NCI-H526 treated with DMSO at 0.1 percent for 48 hours (cell line): ENCODE measurements around the gene SLC1A2.

ENCODE experiments used
- DNase-seq: peaks from one replicate; lab custom pipeline; 2025; lab: John Stamatoyannopoulos, UW

The SLC1A2 gene

DNA sequence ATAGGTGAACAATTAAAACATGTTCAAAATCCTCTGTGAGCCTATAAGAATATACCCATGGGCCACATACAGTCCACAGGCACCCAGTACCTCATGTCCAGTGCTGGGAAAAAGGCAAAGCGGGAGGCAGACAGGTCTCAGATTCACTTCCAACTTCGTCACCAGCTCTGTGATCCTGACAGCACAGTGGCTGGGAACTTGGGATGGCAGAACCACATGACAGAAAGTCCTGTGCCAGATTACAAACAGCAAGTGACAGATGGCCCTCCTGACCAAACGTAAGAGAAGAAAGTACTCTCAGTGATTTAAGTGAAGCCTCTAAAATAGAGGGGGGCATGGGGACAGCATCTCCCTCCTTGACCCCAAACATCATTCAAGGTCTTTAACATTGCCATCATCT lies 5.8 kb downstream of the SLC1A2 start:
- no peak for DNase-seq

DNA sequence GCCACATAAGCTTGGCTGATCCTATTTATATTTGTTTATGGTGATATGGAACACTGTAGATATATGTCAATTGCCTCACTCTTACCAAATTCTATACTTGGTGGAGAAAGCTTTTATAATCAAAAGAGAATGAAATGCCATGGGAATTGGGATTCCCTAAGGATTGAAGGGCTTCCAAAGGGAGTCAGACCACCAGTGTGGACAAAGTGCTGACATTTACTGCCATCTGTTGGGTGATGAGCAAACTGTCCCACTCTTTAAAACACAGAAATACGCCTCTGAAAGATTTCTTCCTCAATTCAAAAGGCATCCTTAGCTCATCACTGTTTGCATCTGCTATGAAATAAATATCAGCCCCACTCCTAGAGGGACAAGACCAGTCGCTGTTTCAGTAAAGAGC lies 7.1 kb downstream of the SLC1A2 start:
- DNase-seq = peak; percentile 16

DNA sequence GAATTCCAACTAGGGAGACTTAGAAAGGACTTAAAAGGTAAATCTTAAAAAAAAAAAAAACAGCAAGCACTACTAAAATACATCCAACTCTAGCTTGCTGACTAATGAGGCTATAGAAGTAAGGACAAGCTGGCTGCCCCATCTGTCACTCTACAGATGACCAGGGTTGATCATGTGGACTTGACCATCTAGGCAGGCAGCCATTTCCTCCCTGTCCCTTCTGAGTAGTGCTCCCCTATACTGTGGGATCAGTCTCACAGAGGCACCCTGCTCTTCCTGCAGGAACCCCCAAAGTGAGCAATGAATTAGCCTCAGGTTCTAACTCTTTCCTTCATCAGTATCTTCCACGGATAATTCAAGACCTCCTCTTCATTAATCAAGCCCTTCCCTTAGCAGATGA lies 12.3 kb downstream of the SLC1A2 start:
- DNase-seq = no peak

DNA sequence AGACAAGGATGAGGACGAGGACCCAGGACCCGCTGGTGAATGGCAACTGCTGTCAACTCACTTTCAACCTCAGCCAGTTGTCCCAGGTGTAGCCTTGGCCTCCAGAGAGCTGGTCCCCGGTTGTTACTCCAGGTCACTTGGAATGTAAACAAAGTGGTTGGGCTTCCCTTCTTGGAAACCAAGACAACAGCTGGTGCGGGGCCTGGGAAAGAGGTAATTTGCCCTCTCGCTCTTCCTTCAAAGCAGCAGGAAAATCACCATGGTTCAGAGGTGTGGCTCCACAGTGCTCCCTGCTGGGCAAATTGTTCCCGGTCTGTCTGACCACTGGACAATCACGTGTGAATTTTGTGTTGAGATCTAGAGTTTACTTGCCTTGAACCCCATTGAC lies 15.0 kb downstream of the SLC1A2 start:
- DNase-seq = no peak

- no peak for DNase-seq
These were observed 15.5 kb downstream of the SLC1A2 start for GRCh38 chr11:35403765-35404387.

DNA sequence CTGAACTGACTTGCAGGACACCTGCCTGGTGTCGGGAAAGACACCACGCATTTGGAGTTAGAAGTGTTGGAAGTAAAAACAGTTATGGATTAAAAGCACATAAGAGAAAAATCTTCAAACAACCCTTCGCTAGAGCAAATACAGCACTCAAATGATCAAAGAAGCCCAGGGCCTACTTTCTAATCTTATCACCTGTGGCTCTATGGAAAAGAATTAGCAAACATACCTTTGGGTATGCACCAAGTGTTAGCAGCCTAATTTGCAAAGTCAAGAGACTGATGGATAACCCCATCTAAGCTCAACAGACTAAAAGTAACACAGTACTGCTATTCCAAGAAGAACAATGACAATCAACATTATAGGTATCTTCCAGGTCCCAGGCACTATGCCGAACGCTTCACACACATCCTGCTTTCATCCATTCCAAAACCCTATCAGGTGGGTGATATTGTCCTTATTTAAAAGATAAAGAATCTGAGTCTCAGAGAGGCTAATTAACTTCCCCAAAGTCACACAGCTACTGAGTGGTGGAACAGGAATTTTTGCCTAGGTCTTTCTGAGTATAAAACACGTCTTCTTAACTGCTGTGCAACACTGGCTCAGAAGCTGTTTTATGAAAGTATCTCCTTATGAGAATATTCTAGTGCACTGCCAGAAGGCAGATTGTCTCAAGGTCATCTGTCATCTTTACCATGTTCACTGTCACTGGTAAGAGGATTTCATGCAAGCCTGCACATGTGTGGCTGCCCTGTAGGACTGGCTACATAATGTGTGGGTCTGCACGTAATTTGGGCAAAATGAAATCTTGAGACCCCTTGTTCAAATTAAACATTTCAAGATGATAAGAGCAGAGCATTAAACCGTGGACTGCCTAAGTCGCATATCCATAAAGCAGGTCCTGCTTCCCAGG lies 16.4 kb downstream of the SLC1A2 start:
- DNase-seq = no peak

GRCh38 chr11:35398881-35399280 lies 20.5 kb downstream of the SLC1A2 start:
- no peak for DNase-seq

- no peak for DNase-seq
These were observed 24.4 kb downstream of the SLC1A2 start for GRCh38 chr11:35394941-35395340.

DNA sequence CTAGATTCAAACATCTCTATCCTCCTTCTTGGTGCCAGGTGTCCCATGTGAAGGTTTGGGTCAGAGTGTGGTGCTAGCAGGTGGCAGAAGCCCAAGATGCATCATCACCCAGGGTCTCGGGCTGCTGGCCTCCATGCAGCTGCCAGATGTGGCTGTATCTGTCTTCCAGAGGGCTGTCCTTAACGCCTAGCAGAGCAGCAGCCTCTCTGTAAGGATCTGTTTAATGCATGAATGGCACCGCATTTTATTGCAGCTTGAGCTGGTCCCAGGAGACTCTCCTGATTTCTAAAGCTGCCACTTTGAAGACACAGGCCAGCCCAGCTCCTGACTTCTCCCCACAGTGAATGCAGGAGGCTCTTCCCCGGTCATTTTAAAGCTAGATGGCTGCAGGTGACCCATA lies 26.3 kb downstream of the SLC1A2 start:
- DNase-seq = no peak

GRCh38 chr11:35391922-35392688 lies 27.3 kb downstream of the SLC1A2 start:
- peak; percentile 74 for DNase-seq

- peak; percentile 69 for DNase-seq
These were observed 28.3 kb downstream of the SLC1A2 start for GRCh38 chr11:35390737-35391682.

GRCh38 chr11:35389897-35390465 lies 29.4 kb downstream of the SLC1A2 start:
- no peak for DNase-seq

DNA sequence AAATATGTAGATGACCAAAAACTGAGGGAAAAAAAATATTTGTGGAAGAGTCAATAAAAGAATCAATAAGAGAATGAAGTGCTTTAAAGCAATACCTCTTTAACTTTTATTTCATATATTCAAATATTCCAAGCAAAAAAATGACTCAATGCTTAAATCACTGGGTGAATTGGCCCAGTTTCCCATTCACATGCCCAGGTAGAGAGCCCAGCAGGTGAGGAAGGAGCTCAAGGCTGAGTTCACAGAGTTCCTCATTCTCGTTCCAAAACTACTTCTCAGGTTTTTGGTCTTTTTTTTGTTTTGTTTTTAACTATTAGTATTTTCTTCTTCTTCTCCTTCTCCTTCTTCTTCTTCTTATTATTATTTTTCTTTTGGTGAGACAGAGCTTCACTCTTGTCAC lies 30.2 kb downstream of the SLC1A2 start:
- no peak for DNase-seq

- DNase-seq = no peak
These were observed 31.3 kb downstream of the SLC1A2 start for GRCh38 chr11:35388061-35388460.

- DNase-seq = no peak
These were observed 32.0 kb downstream of the SLC1A2 start for GRCh38 chr11:35387111-35387982.

- no peak for DNase-seq
These were observed 35.4 kb downstream of the SLC1A2 start for GRCh38 chr11:35383953-35384352.

DNA sequence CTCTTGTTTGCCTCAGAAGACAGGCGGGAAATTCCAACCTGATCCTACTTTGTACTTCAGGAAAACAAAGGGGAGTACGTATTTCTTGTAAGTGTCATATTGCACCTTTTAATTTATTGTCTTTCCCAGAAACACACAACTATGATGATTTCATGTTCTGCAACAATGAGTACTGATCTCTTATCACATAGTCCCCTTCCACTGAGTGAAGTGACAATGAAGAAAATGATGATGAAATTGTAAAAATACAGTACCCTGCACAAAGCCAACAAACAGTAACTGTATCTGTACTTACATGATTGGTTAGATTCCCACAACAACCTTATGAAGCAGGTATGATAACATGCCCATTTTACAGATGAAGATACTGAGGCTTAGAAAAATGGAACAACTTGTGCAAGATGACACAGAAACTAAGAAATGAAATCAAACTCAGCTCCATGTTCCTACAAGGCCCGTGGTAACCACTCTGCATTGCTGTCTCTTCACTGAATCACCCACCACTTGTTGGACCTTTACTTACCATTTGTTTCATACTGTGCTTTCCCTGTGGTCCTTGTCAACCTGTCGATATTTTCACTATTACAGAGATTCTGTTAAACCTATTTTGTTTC lies 37.5 kb downstream of the SLC1A2 start:
- DNase-seq = no peak

DNA sequence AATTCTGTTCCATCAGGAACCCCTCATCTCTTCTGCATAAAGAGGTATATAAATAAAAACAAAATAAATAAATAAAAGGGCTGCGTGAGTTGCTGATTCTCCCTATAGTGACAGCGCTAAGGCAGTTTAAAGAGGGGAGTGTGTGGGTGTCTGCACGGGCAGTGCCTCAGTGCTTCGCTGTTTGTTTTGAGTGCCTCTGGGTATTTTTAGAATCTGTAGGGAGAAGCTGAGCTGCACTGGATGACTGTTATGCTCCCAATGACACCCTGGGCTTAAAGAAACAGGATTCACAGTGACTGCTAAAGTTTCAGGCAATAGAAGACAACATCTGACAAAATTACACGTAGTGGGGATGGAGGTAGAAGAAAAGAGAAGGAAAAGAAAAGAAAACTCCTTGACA lies 38.8 kb downstream of the SLC1A2 start:
- no peak for DNase-seq

DNA sequence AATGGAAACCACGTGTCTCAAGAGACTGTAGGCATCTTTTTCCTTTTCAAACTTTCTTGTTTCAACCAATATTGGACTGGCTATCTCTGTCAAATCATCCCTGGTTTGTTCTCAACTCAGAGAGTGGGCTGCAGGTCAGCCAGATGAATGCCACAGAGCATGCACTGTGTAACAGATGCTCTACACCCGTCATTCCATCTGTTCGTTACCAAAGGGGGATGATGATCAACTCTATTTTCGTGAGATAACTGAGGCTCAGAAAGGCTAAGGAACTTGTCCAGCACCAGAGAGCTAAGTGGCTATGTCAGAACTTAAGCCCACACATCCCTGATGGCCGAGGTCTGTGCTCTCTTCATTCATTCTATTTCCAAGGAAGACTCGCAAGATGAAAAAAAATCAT lies 42.1 kb downstream of the SLC1A2 start:
- no peak for DNase-seq

- DNase-seq = no peak
These were observed 42.7 kb downstream of the SLC1A2 start for GRCh38 chr11:35376613-35377012.
